HG03025 (cell line): Measurements from ENCODE around the gene AQP2.

ENCODE experiments used
- ATAC-seq: cut with Tn5 transposase; IDR thresholded peaks from one replicate; pipeline ENCODE4 v1.9.1; 2021; ENCODE audit warnings: mild to moderate bottlenecking, moderate library complexity; ENCODE audit not compliant: unreplicated experiment, low FRiP score

AQP2 gene

GRCh38 chr12:49939707-49940106 is 10.8 kb upstream of the AQP2 start:
- no peak for ATAC-seq

GRCh38 chr12:49941556-49942511 is 8.7 kb upstream of the AQP2 start:
- ATAC-seq: no peak

GRCh38 chr12:49942512-49942893 is 8.0 kb upstream of the AQP2 start:
- ATAC-seq: no peak

GRCh38 chr12:49942921-49943624 is 7.5 kb upstream of the AQP2 start:
- ATAC-seq: no peak

DNA sequence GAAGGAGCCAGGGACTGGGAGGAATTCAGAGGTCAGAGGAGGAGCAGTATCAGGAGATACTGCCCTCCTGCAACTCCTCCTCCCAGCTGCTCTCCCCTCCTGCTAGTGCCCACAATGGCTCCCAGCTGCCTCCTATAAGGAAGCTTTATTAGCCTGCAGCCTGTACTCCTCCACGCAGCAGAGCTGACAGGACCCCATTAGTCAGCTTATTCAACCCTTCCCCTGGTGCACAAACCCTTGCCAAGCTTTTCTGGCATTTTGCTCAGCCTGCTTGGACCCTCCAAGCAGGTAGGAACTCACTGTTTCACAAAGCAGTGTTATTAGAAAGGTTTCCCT is 6.9 kb upstream of the AQP2 start:
- no peak for ATAC-seq

DNA sequence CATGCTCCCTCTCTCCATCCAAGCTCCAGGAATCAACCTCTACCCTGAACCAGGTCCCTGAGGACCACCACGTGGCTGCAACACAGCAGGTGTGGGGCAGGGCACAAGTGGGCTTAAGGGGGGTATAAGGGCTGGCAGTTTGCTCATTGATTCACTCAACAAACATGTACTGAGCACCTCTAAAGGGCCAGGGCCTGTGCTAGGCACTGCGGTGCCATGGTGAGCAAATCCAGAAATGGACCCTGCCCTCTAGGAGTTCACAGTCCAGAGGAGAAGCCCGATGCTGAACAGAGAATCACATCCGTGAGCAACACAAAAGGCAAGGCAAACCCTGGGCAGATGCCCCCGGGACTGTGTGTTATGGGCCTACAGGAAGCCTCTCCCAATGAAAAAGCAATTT is 6.5 kb upstream of the AQP2 start:
- ATAC-seq: no peak

DNA sequence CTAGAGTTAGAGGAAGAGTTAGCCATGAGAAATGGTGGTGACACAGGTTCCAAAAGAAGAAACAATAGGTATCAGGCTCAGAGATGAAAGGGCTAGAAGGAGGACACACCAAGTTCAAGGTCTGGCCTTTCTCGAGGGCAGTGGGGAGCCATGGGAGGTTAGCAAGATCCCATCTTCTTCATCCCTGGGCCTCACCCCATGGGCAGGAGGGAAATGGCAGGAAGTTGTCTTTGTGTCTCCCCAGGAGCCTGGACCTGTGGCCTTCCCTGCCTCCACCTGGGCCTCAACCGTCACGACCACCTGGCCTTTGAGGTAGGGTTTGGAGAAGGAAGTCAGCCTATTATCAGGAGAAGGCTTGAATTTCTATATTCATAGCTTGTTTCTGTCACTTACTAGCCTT is 5.8 kb upstream of the AQP2 start:
- no peak for ATAC-seq

DNA sequence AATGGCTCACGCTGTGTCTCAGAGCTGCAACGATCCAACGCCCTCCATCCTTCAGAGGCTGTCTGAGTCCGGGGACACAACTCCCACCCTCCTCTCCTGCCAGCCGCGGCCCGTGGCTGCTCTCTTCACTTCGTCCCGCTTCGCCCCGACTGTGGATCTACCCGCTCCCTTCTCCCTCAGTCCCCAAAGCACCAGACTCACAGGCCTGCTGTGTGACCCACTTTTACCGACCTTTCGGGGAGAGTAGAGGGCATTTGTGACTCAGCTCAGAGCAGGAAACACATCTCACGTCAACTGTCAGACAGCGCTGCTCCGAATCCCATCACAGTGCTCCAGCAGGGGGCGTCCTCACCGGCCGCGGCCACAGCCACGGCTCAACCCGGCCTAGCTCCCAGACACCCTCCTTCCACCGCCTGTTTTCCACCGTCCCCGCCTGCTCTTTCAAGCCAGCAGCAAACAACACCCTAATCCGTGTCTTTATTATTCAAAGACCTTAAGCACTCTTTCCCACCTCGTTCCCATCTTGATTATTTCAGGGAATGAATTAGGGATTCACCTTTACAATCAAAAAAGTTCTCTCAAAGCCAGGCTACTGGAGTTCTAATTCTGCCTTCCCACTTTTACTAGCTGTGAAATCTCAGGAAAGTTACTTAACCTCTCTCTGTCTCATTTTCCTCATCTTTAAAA is 5.0 kb upstream of the AQP2 start:
- ATAC-seq: peak; percentile 59

DNA sequence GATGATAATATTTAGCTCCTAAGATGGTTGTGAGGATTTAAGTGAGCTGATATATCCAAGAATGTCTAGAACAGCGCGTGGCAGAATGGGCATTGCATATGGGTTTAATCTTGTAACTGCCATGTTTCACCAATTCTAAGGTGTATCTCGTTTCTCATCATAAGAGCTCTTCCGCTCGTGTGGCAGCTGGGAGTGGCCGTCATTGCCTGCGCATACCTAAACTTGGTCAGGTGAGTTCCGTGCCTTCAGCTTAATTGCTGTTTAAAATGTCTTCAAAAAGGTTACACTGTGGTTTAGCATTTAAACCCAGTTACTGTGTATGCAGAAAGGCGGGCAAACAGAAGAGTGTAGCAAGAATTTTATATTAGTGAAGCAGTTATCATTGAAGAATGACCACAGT is 4.5 kb upstream of the AQP2 start:
- ATAC-seq: no peak

DNA sequence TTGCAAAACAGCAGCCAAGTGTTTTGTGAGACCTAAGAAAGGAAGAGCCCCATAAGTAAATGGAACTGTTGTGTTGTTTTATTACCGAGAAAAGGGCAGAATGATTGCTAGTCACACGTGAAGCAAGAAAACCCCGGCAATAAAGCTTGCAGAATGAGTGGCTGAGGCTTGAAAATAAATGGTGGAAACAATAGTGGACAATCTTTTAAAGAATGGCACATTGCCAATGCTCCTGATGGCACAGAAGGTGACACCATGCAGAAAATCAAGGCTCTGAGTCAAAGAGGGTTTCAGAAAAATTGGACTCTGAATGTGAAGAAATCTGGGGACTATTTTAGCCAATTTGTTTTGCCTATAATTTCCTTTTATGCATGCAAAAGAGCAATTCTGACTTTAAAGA is 4.0 kb upstream of the AQP2 start:
- no peak for ATAC-seq

DNA sequence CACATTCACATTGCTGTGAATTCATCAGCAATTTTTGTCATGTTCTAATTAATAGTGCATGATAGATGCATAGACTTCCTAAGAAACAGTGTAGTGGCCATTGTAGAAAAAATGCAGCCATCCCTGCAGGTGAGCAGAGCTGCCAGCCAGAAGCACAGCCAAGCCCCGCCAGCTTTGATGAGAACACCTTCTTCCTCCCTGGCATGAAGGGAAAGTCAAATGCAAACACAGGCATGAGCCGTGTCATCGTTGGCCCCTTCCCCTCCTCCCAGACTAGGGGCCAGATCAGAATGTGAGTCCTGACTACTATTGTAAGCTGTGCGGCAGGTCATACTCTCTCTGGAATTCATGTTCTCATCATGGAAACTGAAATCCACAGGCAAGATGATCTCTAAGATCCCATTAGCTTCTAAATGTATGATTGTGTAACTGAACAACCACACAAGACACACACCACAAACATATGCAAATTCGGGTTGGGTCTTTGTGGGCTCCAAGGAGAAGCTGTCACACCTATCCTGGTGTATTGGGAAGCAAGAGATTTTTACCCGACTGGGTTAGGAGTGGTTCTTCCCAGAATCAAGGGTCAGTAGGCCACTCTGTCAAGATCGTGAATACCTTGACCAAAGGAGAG is 2.8 kb upstream of the AQP2 start:
- ATAC-seq: no peak

DNA sequence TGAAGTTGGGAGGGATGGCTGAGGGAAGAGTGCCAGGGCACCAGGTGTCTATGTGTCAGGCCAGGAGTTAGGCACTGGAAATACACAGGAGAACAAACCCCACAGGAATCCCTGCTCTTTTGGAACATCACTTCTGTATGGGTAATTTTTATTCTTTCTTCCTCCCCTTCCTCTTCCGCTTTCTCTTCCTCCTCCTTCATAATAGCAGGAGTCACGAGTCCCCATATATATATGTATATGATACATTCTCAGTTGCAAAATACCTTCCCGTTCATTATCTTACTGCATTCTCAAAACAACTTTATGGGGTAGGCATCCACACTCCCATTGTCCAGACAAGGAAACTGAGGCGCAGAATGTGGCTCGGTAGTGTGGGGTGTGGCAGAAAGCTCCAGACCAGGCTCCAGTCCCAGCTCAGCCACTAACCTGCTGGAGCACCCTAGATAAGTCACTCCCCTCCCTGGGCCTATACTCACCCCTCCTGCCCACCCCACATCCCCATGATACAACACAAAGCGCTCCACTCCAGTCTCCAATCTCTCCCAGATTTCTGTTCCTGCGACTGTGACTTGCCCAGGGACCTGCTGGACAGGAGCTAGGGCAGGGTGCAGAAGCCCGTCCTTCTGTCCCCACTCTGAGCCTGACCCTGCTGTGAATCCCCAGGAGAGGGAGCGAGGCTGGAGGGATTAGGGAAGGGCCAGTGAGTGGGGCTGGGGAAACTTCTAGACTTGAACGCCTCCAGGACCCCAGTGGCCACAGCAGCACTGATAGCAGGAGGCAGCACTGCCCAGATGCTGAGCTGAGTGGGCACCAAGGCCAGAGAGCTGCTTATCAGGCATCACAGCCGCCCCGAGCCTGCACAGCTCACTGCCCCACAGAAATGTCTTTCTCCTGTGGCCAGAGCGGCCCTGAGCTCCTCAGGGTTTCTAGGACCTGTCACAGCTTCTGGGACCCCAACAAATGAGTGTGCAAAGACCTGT is 1.4 kb upstream of the AQP2 start:
- ATAC-seq: no peak

DNA sequence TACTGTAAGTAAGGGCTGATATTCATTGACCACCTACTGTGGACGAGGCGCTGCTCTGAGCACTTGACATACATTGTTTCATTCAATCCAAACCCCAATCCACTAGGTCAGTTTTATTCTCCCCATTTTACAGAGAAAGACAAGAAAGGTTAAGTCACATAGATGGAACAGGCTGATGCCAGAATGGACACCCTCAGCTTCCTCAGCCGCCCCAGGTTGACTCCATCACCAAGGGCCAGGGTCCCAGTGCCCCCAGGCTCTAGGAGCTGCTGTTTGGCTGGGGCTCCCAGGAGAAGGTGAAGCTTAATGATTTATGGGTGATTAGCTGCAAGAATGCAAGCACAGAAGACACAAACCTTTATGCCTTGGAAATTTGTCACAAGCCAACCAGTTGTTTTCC is 671 bp upstream of the AQP2 start:
- ATAC-seq: no peak

- no peak for ATAC-seq
Measured at GRCh38 chr12:49951411-49952240, 1.1 kb downstream of the AQP2 start.

DNA sequence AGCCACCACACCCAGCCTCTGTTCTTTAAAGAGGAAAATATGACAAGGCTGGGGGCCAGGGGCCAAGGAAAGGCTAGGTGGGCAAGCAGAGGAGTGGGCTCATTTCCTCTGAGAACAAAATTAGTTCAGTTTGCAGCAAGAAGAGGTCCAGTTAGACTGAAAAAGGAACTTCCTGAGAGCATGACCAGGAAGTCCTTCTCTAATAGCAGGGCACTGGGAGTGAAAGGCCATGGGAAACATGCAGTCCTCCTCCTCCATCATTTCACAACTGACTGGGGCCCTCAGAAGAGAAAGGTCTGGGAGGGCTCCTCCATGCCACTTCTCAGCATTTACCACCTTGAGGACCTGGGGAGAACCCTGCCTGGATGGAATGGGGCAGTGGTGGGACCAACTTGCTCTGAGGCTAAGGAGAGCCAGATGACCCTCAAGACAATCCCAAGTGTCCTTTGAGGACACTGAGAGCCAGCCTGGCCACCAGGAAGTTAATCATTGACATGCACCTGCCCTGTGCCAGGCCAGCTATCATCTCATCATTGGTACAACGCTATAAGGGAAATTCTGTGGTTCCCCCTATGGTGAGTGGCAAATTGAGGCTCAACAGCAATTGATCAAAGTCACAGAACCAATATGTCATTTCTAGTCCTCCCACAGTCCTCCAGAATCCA is 2.0 kb downstream of the AQP2 start:
- no peak for ATAC-seq

DNA sequence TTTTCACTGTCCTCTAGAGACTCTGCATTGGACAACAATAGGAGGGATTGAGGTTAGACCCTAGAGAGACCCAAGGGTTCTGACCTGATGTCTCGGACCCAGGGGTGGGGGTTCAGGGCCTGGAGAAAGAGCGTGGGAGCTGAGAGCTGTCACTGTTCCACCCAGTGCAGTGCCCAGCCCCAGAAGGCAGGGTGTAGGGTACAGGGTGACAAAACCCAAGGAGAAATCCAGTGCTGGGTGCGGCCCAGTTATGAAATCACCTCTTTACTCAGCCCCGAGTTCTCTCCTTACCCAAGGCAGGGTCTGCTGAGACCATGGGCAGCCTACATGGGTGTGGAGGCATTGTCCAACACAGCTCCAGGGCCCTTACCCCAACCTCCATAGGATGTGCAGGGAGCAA is 2.6 kb downstream of the AQP2 start:
- no peak for ATAC-seq

GRCh38 chr12:49953961-49954846 is 3.7 kb downstream of the AQP2 start:
- ATAC-seq: no peak
